Progenitor cell of endocrine pancreas (in vitro differentiated cells): ENCODE measurements around the gene GRIK1. TPM values are rescaled to one million over a fixed set of nuclear protein-coding genes. Genes with fewer than 3 reads are reported as not detected.

ENCODE experiments used
- DNase-seq: peaks from one replicate; pipeline ENCODE4 v3.0.0; 2021; ENCODE audit warnings: low spot score; ENCODE audit not compliant: unreplicated experiment
- H3K27ac Mint-ChIP-seq: 2 replicates; pipeline ENCODE4 v1.8.0; 2021; ENCODE audit warnings: mild to moderate bottlenecking, moderate library complexity, mixed read lengths
- H3K27me3 Mint-ChIP-seq: 2 replicates; pipeline ENCODE4 v1.8.0; 2021; ENCODE audit warnings: mixed read lengths
- H3K36me3 Mint-ChIP-seq: 2 replicates; pipeline ENCODE4 v1.8.0; 2022; ENCODE audit warnings: mixed read lengths; ENCODE audit not compliant: insufficient read depth
- H3K4me1 Mint-ChIP-seq: 2 replicates; pipeline ENCODE4 v1.8.0; 2021; ENCODE audit warnings: low read depth, mixed read lengths
- H3K4me3 Mint-ChIP-seq: 2 replicates; pipeline ENCODE4 v1.8.0; 2021; ENCODE audit warnings: low read depth, mild to moderate bottlenecking, moderate library complexity, mixed read lengths
- H3K9me3 Mint-ChIP-seq: 2 replicates; pipeline ENCODE4 v1.8.0; 2021; ENCODE audit warnings: low read depth, mixed read lengths
- CTCF ChIP-seq: fragments of 200-600 bp; sonication (generic); IDR thresholded peaks from one replicate; pipeline ENCODE4 v1.5.0; 2021; ENCODE audit warnings: antibody characterized with exemption, mild to moderate bottlenecking; ENCODE audit not compliant: unreplicated experiment
- total RNA-seq: library from RNA; stranded (reverse); gene quantifications from 2 replicates; pipeline ENCODE4 v1.2.1, GENCODE V29; 2021

Gene GRIK1
- total RNA-seq, 1 donor from 2014 or later: 0.26 TPM

DNA sequence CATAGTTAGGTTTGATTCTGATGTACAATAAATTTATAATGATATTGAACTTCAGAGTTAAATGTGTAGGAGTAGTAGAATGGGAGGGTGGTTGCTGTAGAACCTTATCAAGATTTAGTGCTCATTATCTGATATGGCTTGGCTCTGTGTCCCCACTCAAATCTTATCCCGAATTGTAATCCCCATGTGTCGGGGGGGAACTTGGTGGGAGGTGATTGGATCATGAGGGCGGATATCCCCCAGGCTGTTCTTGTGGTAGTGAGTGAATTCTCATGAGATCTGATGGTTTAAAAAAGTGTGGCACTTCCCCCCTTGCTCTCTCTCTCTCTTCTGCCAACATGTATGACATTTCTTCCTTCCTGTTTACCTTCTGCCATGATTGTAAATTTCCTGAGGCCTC is 265.5 kb downstream of the GRIK1 start:
- TF ChIP-seq CTCF: no peak
- H3K27me3 Mint-ChIP-seq: no peaks in the 10 kb centered on the region
- no peak for DNase-seq
- H3K27ac Mint-ChIP-seq: no peak overlapping the region
- no peaks in the 10 kb centered on the region for H3K36me3 Mint-ChIP-seq
- peaks cover 10% of the 10 kb centered on the region for H3K4me1 Mint-ChIP-seq
- no peaks in the 10 kb centered on the region for H3K9me3 Mint-ChIP-seq
- H3K4me3 Mint-ChIP-seq: no peak overlapping the region

DNA sequence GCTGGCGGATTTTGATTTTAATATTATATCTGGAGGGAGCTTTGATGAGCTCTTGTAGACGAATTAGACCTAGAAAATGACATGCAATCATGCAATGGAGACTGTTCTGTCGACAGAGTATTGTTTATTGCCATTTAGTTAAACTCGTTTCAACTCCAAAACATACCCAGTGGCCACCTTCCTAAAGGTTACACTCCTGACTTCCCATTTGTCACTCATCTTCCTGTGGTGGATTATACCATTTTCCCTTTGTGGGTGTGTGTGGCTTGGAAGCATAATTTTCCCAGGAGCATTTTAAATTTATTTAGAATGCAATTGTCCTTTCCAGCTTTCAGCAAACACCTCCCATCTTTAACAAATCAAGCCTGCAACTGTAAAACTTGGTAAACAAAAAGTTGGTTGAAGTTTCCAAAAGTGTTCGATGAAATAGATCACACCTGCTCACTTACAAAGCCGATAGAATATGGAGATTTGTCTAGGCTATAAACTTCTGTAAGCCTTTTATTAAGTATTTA is 266.6 kb downstream of the GRIK1 start:
- Mint-ChIP-seq H3K36me3 (no peaks in the 10 kb centered on the region), H3K4me3 (no peak overlapping the region), H3K27ac (no peak overlapping the region), H3K4me1 (peaks cover 10% of the 10 kb centered on the region), H3K9me3 (no peaks in the 10 kb centered on the region), H3K27me3 (no peaks in the 10 kb centered on the region)
- DNase-seq: no peak
- TF ChIP-seq CTCF: no peak

DNA sequence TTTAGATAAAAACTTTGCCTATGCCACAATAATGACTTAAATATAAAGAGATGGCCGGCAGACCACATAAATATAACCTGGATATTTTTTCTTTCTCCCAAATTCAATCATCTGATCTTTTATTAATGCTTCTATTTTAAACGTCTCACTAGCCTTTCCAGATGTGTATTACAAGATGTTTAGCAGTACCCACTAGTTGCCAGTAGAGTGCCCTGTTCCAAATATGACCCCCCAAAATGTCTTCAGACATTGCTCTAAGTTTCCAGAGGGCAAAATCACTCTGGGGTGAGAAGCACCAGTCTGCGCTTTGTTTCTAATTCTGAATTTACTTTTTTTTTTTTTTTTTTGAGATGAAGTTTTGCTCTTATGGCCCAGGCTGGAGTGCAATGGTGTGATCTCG is 268.1 kb downstream of the GRIK1 start:
- no peak overlapping the region for H3K27ac Mint-ChIP-seq

DNA sequence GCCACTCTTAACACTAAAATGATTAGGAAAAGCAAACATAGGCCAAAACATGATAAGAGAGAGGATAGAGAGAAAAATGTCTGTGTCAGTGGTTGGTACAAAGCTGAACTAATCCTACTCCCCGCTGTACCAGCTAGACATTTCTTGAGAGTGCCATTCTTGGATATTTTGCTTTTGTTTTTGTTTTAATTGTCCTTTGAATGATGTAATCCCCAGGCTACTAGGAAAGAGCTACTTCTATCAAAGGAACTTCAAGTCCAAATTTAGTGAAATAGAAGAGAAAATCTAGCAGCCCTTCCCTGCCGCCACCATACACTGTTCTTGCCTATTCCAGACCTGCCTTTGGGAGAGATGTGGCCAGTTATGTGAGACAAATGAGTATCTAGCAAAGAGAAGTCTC is 269.6 kb downstream of the GRIK1 start:
- Mint-ChIP-seq H3K4me1 (peaks cover 10% of the 10 kb centered on the region), H3K27ac (peak overlapping the region; percentile 65), H3K36me3 (no peaks in the 10 kb centered on the region), H3K27me3 (no peaks in the 10 kb centered on the region), H3K9me3 (no peaks in the 10 kb centered on the region), H3K4me3 (no peak overlapping the region)
- no peak for TF ChIP-seq CTCF
- no peak for DNase-seq

More for the DNA sequence above, 268.1 kb downstream of the GRIK1 start:
- TF ChIP-seq CTCF: peak; percentile 20
- H3K4me1 Mint-ChIP-seq: peaks cover 10% of the 10 kb centered on the region
- no peak overlapping the region for H3K4me3 Mint-ChIP-seq
- no peaks in the 10 kb centered on the region for H3K36me3 Mint-ChIP-seq
- H3K27me3 Mint-ChIP-seq: no peaks in the 10 kb centered on the region
- no peak for DNase-seq
- no peaks in the 10 kb centered on the region for H3K9me3 Mint-ChIP-seq

DNA sequence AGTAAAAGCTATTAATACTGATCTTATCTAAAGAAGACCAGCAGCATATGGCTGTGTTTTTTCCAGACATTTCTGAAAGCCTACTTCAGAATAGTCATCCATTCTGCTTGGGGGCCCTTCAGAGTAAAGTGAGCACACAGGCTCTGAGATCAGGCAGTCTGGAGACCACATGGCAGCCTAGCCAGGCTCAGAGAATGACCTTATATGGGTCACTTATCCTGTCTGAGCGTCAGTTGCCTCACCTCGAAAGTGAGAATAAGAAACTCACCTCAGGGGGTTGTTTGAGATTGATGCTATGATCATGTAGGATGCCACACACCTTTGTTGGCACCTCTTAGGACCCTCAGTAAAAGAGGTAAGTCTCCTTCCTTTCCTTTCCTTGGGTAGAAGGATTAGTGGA is 270.4 kb downstream of the GRIK1 start:
- Mint-ChIP-seq H3K36me3 (no peaks in the 10 kb centered on the region), H3K27me3 (no peaks in the 10 kb centered on the region), H3K4me1 (peaks cover 10% of the 10 kb centered on the region), H3K27ac (no peak overlapping the region), H3K4me3 (no peak overlapping the region), H3K9me3 (no peaks in the 10 kb centered on the region)
- DNase-seq: no peak
- no peak for TF ChIP-seq CTCF
